ENCODE measurements around the gene ESPL1.

- TF ChIP-seq EZH2phosphoT487 (IDR thresholded peaks at IDR 0.05; ENCODE audit: insufficient read depth, low read depth) = no peak
- no peak for TF ChIP-seq EZH2 (IDR thresholded peaks at IDR 0.05; ENCODE audit: insufficient read depth, poor library complexity, severe bottlenecking)
Observed at GRCh38 chr12:53259891-53260290, 8.2 kb upstream of the ESPL1 start.
